Measurements from ENCODE around the gene LARGE1.

Gene LARGE1

DNA sequence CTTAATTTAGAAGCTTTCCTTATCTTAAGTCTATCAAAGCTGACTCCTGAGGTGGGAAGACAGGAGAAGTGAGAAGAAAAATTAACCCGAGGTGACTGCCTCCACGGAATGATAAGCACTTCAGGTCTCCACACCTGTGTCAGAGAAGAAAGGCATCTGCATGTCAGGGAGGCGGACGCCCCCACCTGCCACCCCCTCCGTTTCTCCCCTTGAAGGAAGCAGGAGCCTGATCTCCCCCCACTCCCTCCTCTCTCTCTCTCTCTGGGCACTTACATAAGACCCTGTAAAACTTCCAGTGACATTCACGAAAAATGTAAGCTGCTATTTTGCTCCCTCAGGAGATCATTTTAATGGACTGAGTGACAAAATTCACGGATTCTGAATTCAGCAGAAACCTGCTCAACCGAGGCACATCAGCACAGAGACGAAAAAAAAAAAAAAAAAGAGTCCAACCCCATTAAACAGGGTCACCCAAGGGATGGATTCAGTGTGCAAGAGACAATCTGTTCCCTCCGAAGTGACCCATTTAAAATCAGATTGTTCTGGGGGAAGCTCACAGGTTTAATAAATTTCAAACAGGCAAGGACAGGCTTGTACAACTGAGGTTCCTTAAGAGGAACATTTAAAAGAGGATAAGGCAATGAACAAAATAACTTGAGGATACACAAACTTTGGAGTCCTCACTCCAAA lies 1.5 kb downstream of the LARGE1 start:
- ATAC-seq (ENCODE audit: insufficient read depth, low read depth) (no peak), DNase-seq (no peak)
- no peaks in the 10 kb centered on the region for H3K27me3 ChIP-seq (ENCODE audit: insufficient read depth, low read length, poor library complexity)
- H2AFZ ChIP-seq (ENCODE audit: low read depth, low read length): no peak overlapping the region
- no peak overlapping the region for H3K4me2 ChIP-seq (ENCODE audit: insufficient read depth, low read length)
- H3K9me3 ChIP-seq (ENCODE audit: insufficient read depth, low read length, severe bottlenecking): no peaks in the 10 kb centered on the region
- H3K4me1 ChIP-seq (ENCODE audit: insufficient read depth, low read length): no peaks in the 10 kb centered on the region
- H3K4me3 ChIP-seq (ENCODE audit: low read depth in 1 of 2, low read length in 2 of 2): no peak overlapping the region
- TF ChIP-seq, protein P1, sequence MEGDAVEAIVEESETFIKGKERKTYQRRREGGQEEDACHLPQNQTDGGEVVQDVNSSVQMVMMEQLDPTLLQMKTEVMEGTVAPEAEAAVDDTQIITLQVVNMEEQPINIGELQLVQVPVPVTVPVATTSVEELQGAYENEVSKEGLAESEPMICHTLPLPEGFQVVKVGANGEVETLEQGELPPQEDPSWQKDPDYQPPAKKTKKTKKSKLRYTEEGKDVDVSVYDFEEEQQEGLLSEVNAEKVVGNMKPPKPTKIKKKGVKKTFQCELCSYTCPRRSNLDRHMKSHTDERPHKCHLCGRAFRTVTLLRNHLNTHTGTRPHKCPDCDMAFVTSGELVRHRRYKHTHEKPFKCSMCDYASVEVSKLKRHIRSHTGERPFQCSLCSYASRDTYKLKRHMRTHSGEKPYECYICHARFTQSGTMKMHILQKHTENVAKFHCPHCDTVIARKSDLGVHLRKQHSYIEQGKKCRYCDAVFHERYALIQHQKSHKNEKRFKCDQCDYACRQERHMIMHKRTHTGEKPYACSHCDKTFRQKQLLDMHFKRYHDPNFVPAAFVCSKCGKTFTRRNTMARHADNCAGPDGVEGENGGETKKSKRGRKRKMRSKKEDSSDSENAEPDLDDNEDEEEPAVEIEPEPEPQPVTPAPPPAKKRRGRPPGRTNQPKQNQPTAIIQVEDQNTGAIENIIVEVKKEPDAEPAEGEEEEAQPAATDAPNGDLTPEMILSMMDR (IDR thresholded peaks at IDR 0.05; ENCODE audit: borderline replicate concordance, extremely low read depth, low read length, poor library complexity, severe bottlenecking): no peak
- TF ChIP-seq EZH2 (IDR thresholded peaks at IDR 0.05; ENCODE audit: borderline replicate concordance, low read depth, low read length, severe bottlenecking): no peak
- H3K9ac ChIP-seq (ENCODE audit: low read depth, low read length): no peak overlapping the region
- H3K79me2 ChIP-seq (ENCODE audit: insufficient read depth, low read length): no peaks in the 10 kb centered on the region
- H4K20me1 ChIP-seq (ENCODE audit: insufficient read depth, low read length): no peaks in the 10 kb centered on the region
- no peaks in the 10 kb centered on the region for H3K36me3 ChIP-seq (ENCODE audit: insufficient read depth, low read length)
- H3K27ac ChIP-seq (ENCODE audit: low read length): no peak overlapping the region

GRCh38 chr22:33917744-33918406 lies 2.4 kb downstream of the LARGE1 start:
- Histone ChIP-seq H3K27ac (ENCODE audit: low read length) (no peak overlapping the region), H3K9ac (ENCODE audit: low read depth, low read length) (no peak overlapping the region), H3K36me3 (ENCODE audit: insufficient read depth, low read length) (no peaks in the 10 kb centered on the region), H3K9me3 (ENCODE audit: insufficient read depth, low read length, severe bottlenecking) (no peaks in the 10 kb centered on the region), H3K4me3 (ENCODE audit: low read depth in 1 of 2, low read length in 2 of 2) (no peak overlapping the region), H3K79me2 (ENCODE audit: insufficient read depth, low read length) (no peaks in the 10 kb centered on the region), H3K4me2 (ENCODE audit: insufficient read depth, low read length) (no peak overlapping the region), H3K4me1 (ENCODE audit: insufficient read depth, low read length) (no peaks in the 10 kb centered on the region), H4K20me1 (ENCODE audit: insufficient read depth, low read length) (no peaks in the 10 kb centered on the region), H3K27me3 (ENCODE audit: insufficient read depth, low read length, poor library complexity) (no peaks in the 10 kb centered on the region), H2AFZ (ENCODE audit: low read depth, low read length) (no peak overlapping the region)
- no peak for ATAC-seq (ENCODE audit: insufficient read depth, low read depth)
- TF ChIP-seq, protein P1 (IDR thresholded peaks at IDR 0.05; ENCODE audit: borderline replicate concordance, extremely low read depth, low read length, poor library complexity, severe bottlenecking): no peak
- TF ChIP-seq EZH2 (IDR thresholded peaks at IDR 0.05; ENCODE audit: borderline replicate concordance, low read depth, low read length, severe bottlenecking): no peak
- no peak for DNase-seq

DNA sequence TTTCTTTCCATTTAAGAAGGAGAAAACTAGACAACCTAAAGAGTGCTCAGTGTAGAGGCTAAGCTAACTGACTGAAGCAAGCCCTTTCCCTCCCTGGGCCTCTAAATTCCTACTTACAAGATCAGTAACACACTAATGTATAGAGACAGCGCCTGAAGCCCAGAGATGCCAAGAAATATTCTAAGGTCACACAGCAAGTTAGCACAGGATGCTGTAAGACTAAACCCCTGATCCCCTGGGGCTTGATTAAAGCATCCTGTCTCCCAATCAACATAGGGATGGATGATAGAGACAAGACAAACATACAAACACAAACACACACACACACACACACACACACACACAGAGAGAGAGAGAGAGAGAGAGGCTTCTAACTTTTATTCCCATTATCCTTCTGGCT lies 5.6 kb downstream of the LARGE1 start:
- Histone ChIP-seq H3K79me2 (ENCODE audit: insufficient read depth, low read length) (no peaks in the 10 kb centered on the region), H3K4me1 (ENCODE audit: insufficient read depth, low read length) (no peaks in the 10 kb centered on the region), H3K36me3 (ENCODE audit: insufficient read depth, low read length) (no peaks in the 10 kb centered on the region), H3K4me2 (ENCODE audit: insufficient read depth, low read length) (no peak overlapping the region), H2AFZ (ENCODE audit: low read depth, low read length) (no peak overlapping the region), H3K27me3 (ENCODE audit: insufficient read depth, low read length, poor library complexity) (no peaks in the 10 kb centered on the region), H3K27ac (ENCODE audit: low read length) (no peak overlapping the region), H4K20me1 (ENCODE audit: insufficient read depth, low read length) (no peaks in the 10 kb centered on the region), H3K9me3 (ENCODE audit: insufficient read depth, low read length, severe bottlenecking) (no peaks in the 10 kb centered on the region), H3K9ac (ENCODE audit: low read depth, low read length) (no peak overlapping the region), H3K4me3 (ENCODE audit: low read depth in 1 of 2, low read length in 2 of 2) (no peak overlapping the region)
- no peak for ATAC-seq (ENCODE audit: insufficient read depth, low read depth)
- TF ChIP-seq EZH2 (IDR thresholded peaks at IDR 0.05; ENCODE audit: borderline replicate concordance, low read depth, low read length, severe bottlenecking): no peak
- TF ChIP-seq, protein P1 (IDR thresholded peaks at IDR 0.05; ENCODE audit: borderline replicate concordance, extremely low read depth, low read length, poor library complexity, severe bottlenecking): no peak
- DNase-seq: no peak

Data from DND-41 (cell line).